ENCODE measurements around the gene PAQR7.

PAQR7 gene

DNA sequence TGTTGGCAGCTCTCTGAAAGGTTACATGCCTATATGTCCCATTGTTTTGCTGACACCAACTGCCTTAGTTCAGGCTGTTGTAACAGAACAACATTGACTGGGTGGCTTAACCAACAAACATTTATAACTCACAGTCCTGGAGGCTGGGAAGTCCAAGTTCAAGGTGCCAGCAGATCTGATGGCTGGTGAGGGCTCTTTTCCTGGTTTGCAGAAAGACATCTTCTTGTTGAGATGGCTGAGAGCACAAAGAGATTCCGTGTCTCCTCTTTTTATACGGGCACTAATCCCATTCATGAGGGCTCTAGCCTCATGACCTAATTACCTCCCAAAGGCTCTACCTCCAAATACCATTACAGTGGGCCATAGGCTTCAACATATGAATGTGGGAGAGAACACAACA, 41.0 kb upstream of the PAQR7 start:
- Histone ChIP-seq H3K27ac (ENCODE audit: low read depth, low read length) (no peak overlapping the region), H3K4me3 (ENCODE audit: low read length) (no peak overlapping the region), H3K4me1 (ENCODE audit: control insufficient read depth, low read length) (peaks cover 22% of the 10 kb centered on the region), H3K9me2 (replicated peaks; ENCODE audit: control insufficient read depth, low read length) (no peaks in the 10 kb centered on the region), H3K4me2 (ENCODE audit: low read length) (no peak overlapping the region), H3K79me2 (ENCODE audit: control insufficient read depth, low read length) (no peaks in the 10 kb centered on the region), H3F3A (ENCODE audit: control insufficient read depth, insufficient read depth) (no peaks in the 10 kb centered on the region), H3K27me3 (ENCODE audit: control insufficient read depth, low read length) (0 out of 2 replicates have a peak, but pooled peaks cover 3% of the 10 kb centered on the region), H3K36me3 (ENCODE audit: control insufficient read depth, low read length) (no peaks in the 10 kb centered on the region), H4K20me1 (ENCODE audit: control insufficient read depth, insufficient read depth, low read depth, low read length) (no peaks in the 10 kb centered on the region), H3K9me3 (ENCODE audit: control insufficient read depth, insufficient read depth, low read length) (no peaks in the 10 kb centered on the region)
- TF ChIP-seq, protein P1, sequence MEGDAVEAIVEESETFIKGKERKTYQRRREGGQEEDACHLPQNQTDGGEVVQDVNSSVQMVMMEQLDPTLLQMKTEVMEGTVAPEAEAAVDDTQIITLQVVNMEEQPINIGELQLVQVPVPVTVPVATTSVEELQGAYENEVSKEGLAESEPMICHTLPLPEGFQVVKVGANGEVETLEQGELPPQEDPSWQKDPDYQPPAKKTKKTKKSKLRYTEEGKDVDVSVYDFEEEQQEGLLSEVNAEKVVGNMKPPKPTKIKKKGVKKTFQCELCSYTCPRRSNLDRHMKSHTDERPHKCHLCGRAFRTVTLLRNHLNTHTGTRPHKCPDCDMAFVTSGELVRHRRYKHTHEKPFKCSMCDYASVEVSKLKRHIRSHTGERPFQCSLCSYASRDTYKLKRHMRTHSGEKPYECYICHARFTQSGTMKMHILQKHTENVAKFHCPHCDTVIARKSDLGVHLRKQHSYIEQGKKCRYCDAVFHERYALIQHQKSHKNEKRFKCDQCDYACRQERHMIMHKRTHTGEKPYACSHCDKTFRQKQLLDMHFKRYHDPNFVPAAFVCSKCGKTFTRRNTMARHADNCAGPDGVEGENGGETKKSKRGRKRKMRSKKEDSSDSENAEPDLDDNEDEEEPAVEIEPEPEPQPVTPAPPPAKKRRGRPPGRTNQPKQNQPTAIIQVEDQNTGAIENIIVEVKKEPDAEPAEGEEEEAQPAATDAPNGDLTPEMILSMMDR (IDR thresholded peaks at IDR 0.05; ENCODE audit: low read depth, low read length, poor library complexity, severe bottlenecking) = no peak
- no peak for TF ChIP-seq EZH2phosphoT487 (IDR thresholded peaks at IDR 0.05; ENCODE audit: borderline replicate concordance, low read length)

DNA sequence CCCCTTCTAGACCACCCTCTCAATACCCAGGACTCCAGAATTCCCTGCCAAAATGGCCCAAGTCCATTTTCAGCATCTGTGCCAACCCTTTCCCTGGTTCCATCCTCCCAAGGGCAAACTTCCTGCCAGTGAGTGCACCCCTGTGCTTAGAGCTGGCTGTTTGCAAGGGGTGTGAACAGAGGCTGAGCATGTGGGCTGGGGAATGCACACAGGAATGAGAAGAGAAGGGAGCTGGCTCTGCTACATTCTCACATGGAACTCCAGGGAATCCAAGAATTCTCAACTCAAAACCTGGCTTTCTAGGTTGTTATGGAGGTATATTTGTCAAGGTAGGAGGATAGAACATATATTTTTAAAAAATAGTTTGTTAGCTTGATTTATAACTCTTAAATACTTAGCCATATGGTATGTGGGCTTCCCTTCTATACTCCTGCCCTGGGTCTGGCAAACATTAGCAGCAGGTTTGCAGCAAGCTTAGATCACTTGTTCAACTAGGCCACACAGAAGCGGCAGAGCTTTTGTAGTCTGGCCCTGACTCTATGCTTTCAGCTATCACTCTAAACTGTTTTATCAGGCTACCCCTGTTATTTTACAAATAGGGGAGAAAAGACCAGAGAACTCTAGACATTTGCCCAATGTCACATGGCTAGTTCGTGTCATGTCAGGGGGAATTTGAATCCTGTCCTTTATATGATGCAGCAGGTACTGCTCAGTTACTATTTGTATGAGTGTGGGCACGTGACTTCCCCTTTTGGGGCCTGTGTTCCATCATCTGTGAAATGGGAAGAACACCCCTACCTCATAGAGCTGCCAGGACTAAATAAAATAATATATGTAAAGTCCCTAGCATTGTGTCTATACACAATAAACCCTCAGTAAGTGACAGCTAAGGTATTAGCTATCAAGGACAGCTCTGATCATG, 38.8 kb upstream of the PAQR7 start:
- Histone ChIP-seq H3F3A (ENCODE audit: control insufficient read depth, insufficient read depth) (no peaks in the 10 kb centered on the region), H3K9me3 (ENCODE audit: control insufficient read depth, insufficient read depth, low read length) (no peaks in the 10 kb centered on the region), H3K4me1 (ENCODE audit: control insufficient read depth, low read length) (peaks cover 18% of the 10 kb centered on the region), H3K79me2 (ENCODE audit: control insufficient read depth, low read length) (no peaks in the 10 kb centered on the region), H3K4me3 (ENCODE audit: low read length) (no peak overlapping the region), H3K36me3 (ENCODE audit: control insufficient read depth, low read length) (no peaks in the 10 kb centered on the region), H4K20me1 (ENCODE audit: control insufficient read depth, insufficient read depth, low read depth, low read length) (no peaks in the 10 kb centered on the region), H3K27ac (ENCODE audit: low read depth, low read length) (no peak overlapping the region), H3K4me2 (ENCODE audit: low read length) (peak overlapping the region; percentile 42), H3K27me3 (ENCODE audit: control insufficient read depth, low read length) (no peaks in the 10 kb centered on the region), H3K9me2 (replicated peaks; ENCODE audit: control insufficient read depth, low read length) (no peaks in the 10 kb centered on the region)
- TF ChIP-seq EZH2phosphoT487 (IDR thresholded peaks at IDR 0.05; ENCODE audit: borderline replicate concordance, low read length) = no peak
- TF ChIP-seq, protein P1 (IDR thresholded peaks at IDR 0.05; ENCODE audit: low read depth, low read length, poor library complexity, severe bottlenecking) = no peak

DNA sequence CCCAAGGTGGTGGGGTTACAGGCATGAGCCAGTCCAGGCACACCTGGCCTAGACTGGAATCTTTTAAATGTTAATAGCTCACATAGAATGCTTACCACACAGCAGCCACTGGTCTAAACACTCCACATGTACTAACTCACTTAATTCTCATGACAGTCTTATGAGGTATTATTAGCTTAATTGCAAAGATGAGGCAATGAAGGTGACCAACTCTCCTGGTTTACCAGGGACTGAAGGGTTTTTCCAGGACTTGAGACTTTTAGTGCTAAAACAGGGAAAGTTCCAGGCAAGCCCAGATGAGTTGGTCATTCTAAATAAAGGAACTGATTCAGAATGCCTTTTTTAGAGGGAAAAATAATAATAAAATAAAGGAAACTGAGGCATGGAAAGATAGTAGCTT, 37.7 kb upstream of the PAQR7 start:
- Histone ChIP-seq H3K4me2 (ENCODE audit: low read length) (no peak overlapping the region), H4K20me1 (ENCODE audit: control insufficient read depth, insufficient read depth, low read depth, low read length) (no peaks in the 10 kb centered on the region), H3K9me2 (replicated peaks; ENCODE audit: control insufficient read depth, low read length) (no peaks in the 10 kb centered on the region), H3K9me3 (ENCODE audit: control insufficient read depth, insufficient read depth, low read length) (no peaks in the 10 kb centered on the region), H3K79me2 (ENCODE audit: control insufficient read depth, low read length) (no peaks in the 10 kb centered on the region), H3K27ac (ENCODE audit: low read depth, low read length) (no peak overlapping the region), H3K4me3 (ENCODE audit: low read length) (no peak overlapping the region), H3K27me3 (ENCODE audit: control insufficient read depth, low read length) (no peaks in the 10 kb centered on the region; the same call in 1 of the 2 replicates), H3K4me1 (ENCODE audit: control insufficient read depth, low read length) (peaks cover 18% of the 10 kb centered on the region), H3F3A (ENCODE audit: control insufficient read depth, insufficient read depth) (no peaks in the 10 kb centered on the region), H3K36me3 (ENCODE audit: control insufficient read depth, low read length) (no peaks in the 10 kb centered on the region)
- no peak for TF ChIP-seq EZH2phosphoT487 (IDR thresholded peaks at IDR 0.05; ENCODE audit: borderline replicate concordance, low read length)
- TF ChIP-seq, protein P1 (IDR thresholded peaks at IDR 0.05; ENCODE audit: low read depth, low read length, poor library complexity, severe bottlenecking) = no peak

Data from DOHH2 (cell line).